Fibroblast of lung (primary cell): ENCODE measurements around the gene KCTD15. TPM values are rescaled to one million over a fixed set of nuclear protein-coding genes. Genes with fewer than 3 reads are reported as not detected.

Experiments
- DNase-seq, 2 donors: peaks; one replicate each; pipeline versions ENCODE4 v3.0.0 to v3.0.0-alpha.2; 2010; ENCODE audit warnings: low read depth in 2 of 2
- H2AFZ ChIP-seq: 2 replicates; pipeline ENCODE4 v1.5.1; 2012; ENCODE audit warnings: low read length, control low read depth, inconsistent platforms
- H3K27ac ChIP-seq: 2 replicates; pipeline ENCODE4 v1.5.1; 2011; ENCODE audit warnings: low read length, control low read depth; ENCODE audit not compliant: insufficient read depth
- H3K27me3 ChIP-seq: 2 replicates; pipeline ENCODE4 v1.5.1; 2011; ENCODE audit warnings: mild to moderate bottlenecking, low read length; ENCODE audit not compliant: control insufficient read depth, insufficient read depth
- H3K36me3 ChIP-seq: 2 replicates; pipeline ENCODE4 v1.5.1; 2011; ENCODE audit warnings: low read length; ENCODE audit not compliant: control insufficient read depth, insufficient read depth
- H3K4me1 ChIP-seq: 2 replicates; pipeline ENCODE4 v1.5.1; 2011; ENCODE audit warnings: low read length; ENCODE audit not compliant: control insufficient read depth, insufficient read depth; ENCODE audit errors: extremely low read depth
- H3K4me2 ChIP-seq: 2 replicates; pipeline ENCODE4 v1.5.1; 2011; ENCODE audit warnings: low read length, control low read depth; ENCODE audit not compliant: insufficient read depth; ENCODE audit errors: extremely low read depth
- H3K4me3 ChIP-seq, 4 experiments: fragments of 200-600 bp in 1 of 4; sonication (generic) in 1 of 4; replicated peaks in 1 of 4; 2 replicates each; pipeline ENCODE4 v1.5.1; 2011 to 2016; ENCODE audit warnings: low read length in 4 of 4, low read depth in 3 of 4, mild to moderate bottlenecking in 3 of 4, control low read depth in 2 of 4, inconsistent platforms in 1 of 4, mixed read lengths in 1 of 4; ENCODE audit not compliant: insufficient read depth in 1 of 4; ENCODE audit errors: control extremely low read depth in 1 of 4
- H3K79me2 ChIP-seq: 2 replicates; pipeline ENCODE4 v1.5.1; 2012; ENCODE audit warnings: mild to moderate bottlenecking, low read length, inconsistent platforms; ENCODE audit not compliant: control insufficient read depth, insufficient read depth
- H3K9ac ChIP-seq: 2 replicates; pipeline ENCODE4 v1.5.1; 2011; ENCODE audit warnings: mild to moderate bottlenecking, low read length, control low read depth; ENCODE audit not compliant: insufficient read depth
- H3K9me3 ChIP-seq: 2 replicates; pipeline ENCODE4 v1.5.1; 2012; ENCODE audit warnings: low read depth, low read length; ENCODE audit not compliant: control insufficient read depth, insufficient read depth
- H4K20me1 ChIP-seq: 2 replicates; pipeline ENCODE4 v1.5.1; 2011; ENCODE audit warnings: low read length; ENCODE audit not compliant: control insufficient read depth, insufficient read depth; ENCODE audit errors: extremely low read depth
- CTCF ChIP-seq, 2 donors: IDR thresholded peaks in 1 of 2; conservative IDR thresholded peaks in 1 of 2; 1 replicate in 1 of 2; 2 replicates in 1 of 2; pipeline ENCODE4 v1.5.1; 2011 to 2012; ENCODE audit warnings: low read length in 2 of 2, control low read depth in 1 of 2, inconsistent platforms in 1 of 2, low read depth in 1 of 2, mild to moderate bottlenecking in 1 of 2
- EZH2 ChIP-seq: IDR thresholded peaks from 2 replicates; pipeline ENCODE4 v1.5.1; 2012; ENCODE audit warnings: low read length, control low read depth, mild to moderate bottlenecking; ENCODE audit errors: missing control alignments
- polyA plus RNA-seq, 2 donors: library from polyadenylated mRNA; depleted of rRNA in 1 of 2; stranded (reverse) in 1 of 2; unstranded in 1 of 2; fragments of >200 nt; gene quantifications; 2 replicates each; pipeline ENCODE4 v1.2.1, GENCODE V29; 2011 to 2012; ENCODE audit warnings: missing spikeins in 1 of 2
- total RNA-seq: library from RNA; depleted of rRNA; stranded (reverse); fragments of >200 nt; gene quantifications from 2 replicates; pipeline ENCODE4 v1.2.1, GENCODE V29; 2014

The KCTD15 gene
- total and polyA plus RNA-seq, 2 donors (not counting 1 experiment from before 2014, with no cell fraction given), result 3.3 to 9.7 TPM

GRCh38 chr19:33758541-33759013, 38.1 kb upstream of the KCTD15 start:
- no peak overlapping the region for H3K27ac ChIP-seq
- TF ChIP-seq CTCF (conservative IDR thresholded peaks at IDR 0.05 in 1 of 2, IDR thresholded peaks at IDR 0.05 in 1 of 2; ENCODE audit: low read depth in 1 of 2, low read length in 2 of 2), result no peak
- TF ChIP-seq EZH2, result no peak
- H3K9me3 ChIP-seq, result no peaks in the 10 kb centered on the region
- H3K4me3 ChIP-seq, result no peak overlapping the region
- H3K9ac ChIP-seq, result no peak overlapping the region
- H3K36me3 ChIP-seq, result no peaks in the 10 kb centered on the region
- no peaks in the 10 kb centered on the region for H3K27me3 ChIP-seq
- no peaks in the 10 kb centered on the region for H4K20me1 ChIP-seq
- H2AFZ ChIP-seq, result no peak overlapping the region
- H3K79me2 ChIP-seq, result no peaks in the 10 kb centered on the region
- no peaks in the 10 kb centered on the region for H3K4me1 ChIP-seq
- DNase-seq, result peak in 1 of 2 donors; percentile 25
- no peak overlapping the region for H3K4me2 ChIP-seq

GRCh38 chr19:33759356-33759755, 37.3 kb upstream of the KCTD15 start:
- no peak for DNase-seq

GRCh38 chr19:33763633-33764371, 32.9 kb upstream of the KCTD15 start:
- TF ChIP-seq CTCF (conservative IDR thresholded peaks at IDR 0.05 in 1 of 2, IDR thresholded peaks at IDR 0.05 in 1 of 2; ENCODE audit: low read depth in 1 of 2, low read length in 2 of 2) (no peak), EZH2 (no peak)
- Histone ChIP-seq H3K4me2 (no peak overlapping the region), H3K79me2 (no peaks in the 10 kb centered on the region), H2AFZ (no peak overlapping the region), H3K4me1 (no peaks in the 10 kb centered on the region), H3K27me3 (no peaks in the 10 kb centered on the region), H3K4me3 (no peak overlapping the region), H3K9ac (no peak overlapping the region), H3K27ac (no peak overlapping the region), H3K9me3 (no peaks in the 10 kb centered on the region), H3K36me3 (no peaks in the 10 kb centered on the region), H4K20me1 (no peaks in the 10 kb centered on the region)
- no peak for DNase-seq

More at GRCh38 chr19:33759356-33759755, 37.3 kb upstream of the KCTD15 start:
- no peak overlapping the region for H2AFZ ChIP-seq
- H3K36me3 ChIP-seq, result no peaks in the 10 kb centered on the region
- H3K4me2 ChIP-seq, result no peak overlapping the region
- no peaks in the 10 kb centered on the region for H3K27me3 ChIP-seq
- H3K79me2 ChIP-seq, result no peaks in the 10 kb centered on the region
- no peak for TF ChIP-seq EZH2
- H3K27ac ChIP-seq, result no peak overlapping the region
- H4K20me1 ChIP-seq, result no peaks in the 10 kb centered on the region
- no peak overlapping the region for H3K9ac ChIP-seq
- H3K9me3 ChIP-seq, result no peaks in the 10 kb centered on the region
- no peak overlapping the region for H3K4me3 ChIP-seq
- H3K4me1 ChIP-seq, result no peaks in the 10 kb centered on the region
